Neuronal stem cell (in vitro differentiated cells): ENCODE measurements around the gene SYP.

Experiments used
- DNase-seq: peaks from one replicate; pipeline ENCODE4 v3.0.0-alpha.2; 2013; ENCODE audit warnings: low spot score
- H2AFZ ChIP-seq: one replicate; pipeline ENCODE4 v1.6.1; 2013; ENCODE audit warnings: mild to moderate bottlenecking, low read length, inconsistent platforms
- H2AK5ac ChIP-seq: 2 replicates; pipeline ENCODE4 v1.6.1; 2013; ENCODE audit warnings: low read depth, mild to moderate bottlenecking, inconsistent platforms, low read length, moderate library complexity, mixed read lengths
- H2BK120ac ChIP-seq: 2 replicates; pipeline ENCODE4 v1.6.1; 2013; ENCODE audit warnings: low read depth, mild to moderate bottlenecking, inconsistent platforms, low read length, moderate library complexity, mixed read lengths
- H2BK12ac ChIP-seq: one replicate; pipeline ENCODE4 v1.6.1; 2013; ENCODE audit warnings: low read length, inconsistent platforms
- H2BK15ac ChIP-seq: 2 replicates; pipeline ENCODE4 v1.6.1; 2013; ENCODE audit warnings: mild to moderate bottlenecking, low read length, inconsistent platforms, mixed read lengths
- H2BK5ac ChIP-seq: one replicate; pipeline ENCODE4 v1.6.1; 2013; ENCODE audit warnings: inconsistent platforms, mild to moderate bottlenecking, low read length, moderate library complexity
- H3K14ac ChIP-seq: one replicate; pipeline ENCODE4 v1.6.1; 2013; ENCODE audit warnings: low read length, inconsistent platforms
- H3K18ac ChIP-seq: 2 replicates; pipeline ENCODE4 v1.6.1; 2013; ENCODE audit warnings: low read length, inconsistent platforms
- H3K23ac ChIP-seq: 2 replicates; pipeline ENCODE4 v1.6.1; 2013; ENCODE audit warnings: low read depth, mild to moderate bottlenecking, mixed read lengths, low read length, inconsistent platforms; ENCODE audit not compliant: poor library complexity
- H3K27ac ChIP-seq: replicated peaks from 3 replicates; pipeline ENCODE4 v1.5.1; 2013; ENCODE audit warnings: low read length, inconsistent platforms
- H3K27me3 ChIP-seq, 3 experiments: 2 replicates each; pipeline ENCODE4 v1.6.1; 2013; ENCODE audit warnings: low read length in 3 of 3, mild to moderate bottlenecking in 2 of 3, inconsistent platforms in 1 of 3, low read depth in 1 of 3, mixed read lengths in 1 of 3, moderate library complexity in 1 of 3; ENCODE audit not compliant: control insufficient read depth in 3 of 3, insufficient read depth in 3 of 3
- H3K36me3 ChIP-seq, 2 donors: replicated peaks in 1 of 2; 2 replicates each; pipeline ENCODE4 v1.6.1; 2013; ENCODE audit warnings: low read length in 2 of 2; ENCODE audit not compliant: control insufficient read depth in 2 of 2, insufficient read depth in 2 of 2
- H3K4ac ChIP-seq: 2 replicates; pipeline ENCODE4 v1.6.1; 2013; ENCODE audit warnings: inconsistent platforms, mild to moderate bottlenecking, low read length, moderate library complexity
- H3K4me1 ChIP-seq, 2 donors: 1 replicate in 1 of 2; 2 replicates in 1 of 2; pipeline ENCODE4 v1.6.1; 2013; ENCODE audit warnings: low read length in 2 of 2, low read depth in 1 of 2; ENCODE audit not compliant: control insufficient read depth in 2 of 2, insufficient read depth in 1 of 2
- H3K4me2 ChIP-seq: one replicate; pipeline ENCODE4 v1.6.1; 2013; ENCODE audit warnings: mild to moderate bottlenecking, low read length, inconsistent platforms; ENCODE audit not compliant: insufficient read depth, poor library complexity, severe bottlenecking
- H3K4me3 ChIP-seq, 2 donors: 2 replicates each; pipeline ENCODE4 v1.5.1; 2013; ENCODE audit warnings: low read length in 2 of 2, mild to moderate bottlenecking in 2 of 2, inconsistent platforms in 1 of 2, moderate library complexity in 1 of 2
- H3K79me1 ChIP-seq: one replicate; pipeline ENCODE4 v1.6.1; 2013; ENCODE audit warnings: low read depth, mild to moderate bottlenecking, inconsistent platforms, low read length, moderate library complexity
- H3K9ac ChIP-seq: one replicate; pipeline ENCODE4 v1.6.1; 2013; ENCODE audit warnings: mild to moderate bottlenecking, low read depth, low read length, inconsistent platforms; ENCODE audit not compliant: poor library complexity
- H3K9me3 ChIP-seq, 2 donors: replicated peaks in 1 of 2; 2 replicates each; pipeline versions ENCODE3 to v1.6.1; 2013; ENCODE audit warnings: low read length in 2 of 2, mild to moderate bottlenecking in 2 of 2, inconsistent platforms in 1 of 2, low read depth in 1 of 2, mixed read lengths in 1 of 2, moderate library complexity in 1 of 2; ENCODE audit not compliant: control insufficient read depth in 2 of 2, insufficient read depth in 1 of 2
- H4K8ac ChIP-seq: one replicate; pipeline ENCODE4 v1.6.1; 2013; ENCODE audit warnings: low read depth, mild to moderate bottlenecking, inconsistent platforms, low read length, moderate library complexity
- H4K91ac ChIP-seq: one replicate; pipeline ENCODE4 v1.6.1; 2013; ENCODE audit warnings: low read length, low read depth, mild to moderate bottlenecking, inconsistent platforms; ENCODE audit not compliant: poor library complexity
- WGBS, 2 donors: extraction: QIAGEN DNeasy Blood & Tissue Kit; methylation state at CpG; one replicate each; pipeline ENCODE4 v1.1.7; 2013; ENCODE audit warnings: missing lambda C conversion rate in 2 of 2, mixed read lengths in 1 of 2; ENCODE audit not compliant: insufficient read length in 2 of 2, insufficient replicate concordance in 1 of 2; ENCODE audit errors: extremely low coverage in 2 of 2; 5-methylcytosine and 5-hydroxymethylcytosine counted together

The SYP gene

DNA sequence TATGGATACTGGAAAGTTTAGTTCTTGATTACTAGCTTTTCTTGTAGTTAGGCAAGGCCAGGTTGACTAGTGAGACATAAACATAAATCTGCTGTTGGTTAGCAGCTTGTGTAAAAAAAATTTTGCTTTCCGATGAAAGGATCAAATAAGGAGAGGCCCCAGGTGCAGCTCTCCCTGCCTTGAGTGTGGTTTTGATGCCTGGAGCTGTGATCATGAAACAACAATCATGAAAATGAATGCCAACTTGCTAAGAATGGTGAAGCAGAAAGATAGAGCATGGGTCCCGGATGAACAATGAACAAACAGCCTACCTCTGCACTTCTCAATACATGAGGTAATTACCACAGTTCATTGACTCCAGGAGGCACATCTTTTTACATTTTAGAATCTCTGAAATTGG lies 14.4 kb upstream of the SYP start:
- WGBS, 2 donors, result no CpG with 5 or more reads among the region's 2 CpGs
- no peak overlapping the region for H2BK5ac ChIP-seq

DNA sequence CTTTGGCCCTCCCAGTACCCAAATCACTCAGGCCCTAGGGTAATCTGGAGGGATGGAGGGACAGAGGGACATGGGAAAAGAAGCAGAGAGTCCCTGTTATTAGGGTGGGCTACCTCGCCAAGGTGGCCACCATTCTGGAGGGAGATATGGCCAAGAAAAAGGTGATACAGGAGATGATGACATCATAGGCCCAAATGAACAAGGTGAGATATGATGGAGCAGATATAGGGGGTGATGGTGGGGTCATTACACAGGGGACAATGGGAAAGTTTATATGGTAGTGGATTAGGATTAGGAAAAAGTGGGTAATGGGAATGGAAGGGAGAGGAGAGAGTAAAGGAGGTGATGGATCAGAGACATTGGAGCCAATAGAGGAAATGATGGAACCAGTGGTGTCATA lies 12.9 kb upstream of the SYP start:
- WGBS, 2 donors, result no CpG with 5 or more reads among the region's 1 CpG
- no peak overlapping the region for H2BK15ac ChIP-seq

More for the DNA sequence above, 14.4 kb upstream of the SYP start:
- H3K23ac ChIP-seq, result no peak overlapping the region
- H3K4me3 ChIP-seq, result no peak overlapping the region
- no peak overlapping the region for H2BK120ac ChIP-seq
- no peaks in the 10 kb centered on the region for H3K4me1 ChIP-seq
- H2BK15ac ChIP-seq, result no peak overlapping the region
- no peak overlapping the region for H2BK12ac ChIP-seq
- no peak overlapping the region for H2AFZ ChIP-seq
- no peaks in the 10 kb centered on the region for H3K36me3 ChIP-seq
- no peak overlapping the region for H3K14ac ChIP-seq
- no peaks in the 10 kb centered on the region for H3K79me1 ChIP-seq
- H3K18ac ChIP-seq, result no peak overlapping the region
- no peak overlapping the region for H3K9ac ChIP-seq
- H3K4ac ChIP-seq, result no peak overlapping the region
- no peak for DNase-seq
- peaks cover 0 to 21% (median 0%) of the 10 kb centered on the region in 3 experiments for H3K27me3 ChIP-seq
- no peak overlapping the region for H2AK5ac ChIP-seq
- H3K9me3 ChIP-seq, result no peaks in the 10 kb centered on the region
- no peak overlapping the region for H3K4me2 ChIP-seq
- no peak overlapping the region for H4K8ac ChIP-seq
- H4K91ac ChIP-seq, result no peak overlapping the region
- no peak overlapping the region for H3K27ac ChIP-seq

DNA sequence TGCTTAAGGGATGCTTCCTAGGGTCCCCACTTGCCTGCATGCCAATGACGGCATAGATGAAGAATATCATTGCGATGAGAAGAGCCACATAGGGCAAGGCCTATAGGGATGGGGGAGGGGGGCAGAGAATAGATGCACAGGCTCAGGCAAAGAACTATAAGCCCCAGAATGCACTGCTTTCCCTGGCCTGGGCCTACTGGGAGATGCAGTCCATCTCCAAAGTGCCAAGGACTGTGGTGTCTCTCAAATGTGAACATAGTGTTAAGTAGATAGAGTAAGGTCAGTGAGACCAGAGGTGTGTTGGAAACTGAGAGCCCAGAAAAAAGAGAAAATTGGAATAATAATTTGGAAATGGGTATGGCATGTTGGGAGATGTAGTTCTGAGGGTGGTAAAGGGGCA lies 12.2 kb upstream of the SYP start:
- Histone ChIP-seq H3K9me3 (no peaks in the 10 kb centered on the region), H3K4me2 (no peak overlapping the region), H3K4me1 (no peaks in the 10 kb centered on the region), H2BK12ac (no peak overlapping the region), H3K9ac (no peak overlapping the region), H3K79me1 (no peaks in the 10 kb centered on the region), H3K18ac (no peak overlapping the region), H2BK15ac (no peak overlapping the region), H3K14ac (no peak overlapping the region), H3K36me3 (no peaks in the 10 kb centered on the region), H2AFZ (no peak overlapping the region), H4K8ac (no peak overlapping the region), H3K4ac (no peak overlapping the region), H2BK5ac (no peak overlapping the region), H3K27me3 (peaks cover 0 to 12% (median 0%) of the 10 kb centered on the region in 3 experiments), H2BK120ac (no peak overlapping the region), H3K23ac (no peak overlapping the region), H4K91ac (no peak overlapping the region), H3K4me3 (no peak overlapping the region), H3K27ac (no peak overlapping the region), H2AK5ac (no peak overlapping the region)
- WGBS, 2 donors, result no CpG with 5 or more reads among the region's 2 CpGs
- no peak for DNase-seq

More for the DNA sequence above, 12.9 kb upstream of the SYP start:
- Histone ChIP-seq H2BK5ac (no peak overlapping the region), H3K23ac (no peak overlapping the region), H2BK120ac (no peak overlapping the region), H3K4me1 (no peaks in the 10 kb centered on the region), H3K27ac (no peak overlapping the region), H3K4me2 (no peak overlapping the region), H3K36me3 (no peaks in the 10 kb centered on the region), H3K14ac (no peak overlapping the region), H3K4me3 (no peak overlapping the region), H3K9ac (no peak overlapping the region), H3K9me3 (no peaks in the 10 kb centered on the region), H3K27me3 (peaks cover 0 to 16% (median 0%) of the 10 kb centered on the region in 3 experiments), H4K91ac (no peak overlapping the region), H3K18ac (no peak overlapping the region), H2BK12ac (no peak overlapping the region), H2AK5ac (no peak overlapping the region), H3K4ac (no peak overlapping the region), H2AFZ (no peak overlapping the region), H3K79me1 (no peaks in the 10 kb centered on the region), H4K8ac (no peak overlapping the region)
- no peak for DNase-seq

DNA sequence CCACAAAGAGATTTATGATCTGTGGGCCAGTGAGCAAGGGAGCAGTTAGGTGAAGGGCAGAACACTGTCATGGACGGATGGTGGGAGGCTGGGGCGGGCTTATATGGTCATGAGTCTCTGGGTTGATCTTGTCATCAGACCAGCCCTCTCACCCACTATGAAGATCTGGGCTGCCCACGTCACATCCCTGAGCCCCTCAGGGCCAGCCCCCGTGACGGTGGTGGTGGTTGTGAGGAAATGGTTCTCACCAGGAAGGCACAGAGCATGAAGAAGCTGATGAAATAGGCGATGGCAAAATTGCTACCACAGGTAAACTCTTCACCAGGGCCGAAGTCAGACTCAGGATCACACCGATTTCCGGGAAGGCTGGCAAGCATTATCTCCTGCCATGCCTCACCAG lies 11.1 kb upstream of the SYP start:
- no peaks in the 10 kb centered on the region for H3K36me3 ChIP-seq

More for the DNA sequence above, 11.1 kb upstream of the SYP start:
- Histone ChIP-seq H2BK120ac (no peak overlapping the region), H3K27me3 (peaks cover 0 to 12% (median 0%) of the 10 kb centered on the region in 3 experiments), H2AK5ac (no peak overlapping the region), H3K4ac (no peak overlapping the region), H3K27ac (no peak overlapping the region), H3K14ac (no peak overlapping the region), H2BK5ac (no peak overlapping the region), H4K8ac (no peak overlapping the region), H3K9ac (no peak overlapping the region), H3K9me3 (no peaks in the 10 kb centered on the region), H3K18ac (no peak overlapping the region), H3K79me1 (no peaks in the 10 kb centered on the region), H3K4me3 (no peak overlapping the region), H2BK15ac (no peak overlapping the region), H2AFZ (no peak overlapping the region), H3K23ac (no peak overlapping the region), H2BK12ac (no peak overlapping the region), H3K4me2 (no peak overlapping the region), H4K91ac (no peak overlapping the region), H3K4me1 (no peaks in the 10 kb centered on the region)
- no peak for DNase-seq
- no CpG with 5 or more reads among the region's 9 CpGs for WGBS, 2 donors
